Smooth muscle cell (in vitro differentiated cells): ENCODE results near the gene NEUROD2. TPM values are rescaled to one million over a fixed set of nuclear protein-coding genes. Genes with fewer than 3 reads are reported as not detected.

Experiments
- DNase-seq: peaks from one replicate; lab custom pipeline; 2025; ENCODE audit not compliant: unreplicated experiment; lab: John Stamatoyannopoulos, UW
- H2AFZ ChIP-seq: fragments of 200-600 bp; sonication (generic); 2 replicates; pipeline ENCODE4 v1.6.0; 2016; ENCODE audit warnings: antibody characterized with exemption, low read depth, mild to moderate bottlenecking
- H3F3A ChIP-seq: fragments of 200-600 bp; sonication (generic); 2 replicates; pipeline ENCODE4 v1.6.0; 2017; ENCODE audit warnings: antibody characterized with exemption, low read depth
- H3K27ac ChIP-seq: fragments of 200-600 bp; sonication (generic); 2 replicates; pipeline ENCODE4 v1.5.1; 2016; ENCODE audit warnings: low read depth, mild to moderate bottlenecking
- H3K27me3 ChIP-seq: fragments of 200-600 bp; sonication (generic); 2 replicates; pipeline ENCODE4 v1.6.1; 2016; ENCODE audit warnings: low read depth, mild to moderate bottlenecking
- H3K36me3 ChIP-seq: fragments of 200-600 bp; sonication (generic); 2 replicates; pipeline ENCODE4 v1.5.1; 2016; ENCODE audit warnings: low read depth
- H3K4me1 ChIP-seq: fragments of 200-600 bp; sonication (generic); 2 replicates; pipeline ENCODE4 v1.5.1; 2016; ENCODE audit warnings: low read depth
- H3K4me2 ChIP-seq: fragments of 200-600 bp; sonication (generic); 2 replicates; pipeline ENCODE4 v1.6.0; 2016; ENCODE audit warnings: mild to moderate bottlenecking
- H3K4me3 ChIP-seq: fragments of 200-600 bp; sonication (generic); 2 replicates; pipeline ENCODE4 v1.5.1; 2016; ENCODE audit warnings: mild to moderate bottlenecking
- H3K79me2 ChIP-seq: fragments of 200-600 bp; sonication (generic); 2 replicates; pipeline ENCODE4 v1.6.0; 2016; ENCODE audit warnings: low read depth, mild to moderate bottlenecking
- H3K9ac ChIP-seq: fragments of 200-600 bp; sonication (generic); 2 replicates; pipeline ENCODE4 v1.6.0; 2016; ENCODE audit warnings: low read depth
- H3K9me3 ChIP-seq: fragments of 200-600 bp; sonication (generic); replicated peaks from 2 replicates; pipeline ENCODE4 v1.5.1; 2016; ENCODE audit warnings: low read depth
- H4K20me1 ChIP-seq: fragments of 200-600 bp; sonication (generic); 2 replicates; pipeline ENCODE4 v1.6.0; 2016; ENCODE audit warnings: low read depth
- CTCF ChIP-seq: fragments of 200-600 bp; sonication (generic); IDR thresholded peaks from 2 replicates; pipeline ENCODE4 v1.5.1; 2017; ENCODE audit warnings: borderline replicate concordance, mild to moderate bottlenecking, antibody characterized with exemption; ENCODE audit not compliant: insufficient read depth, poor library complexity, severe bottlenecking
- WGBS: methylation state at CpG from one replicate; pipeline ENCODE4 v1.1.7; 2016; ENCODE audit warnings: low lambda C conversion rate; 5-methylcytosine and 5-hydroxymethylcytosine counted together
- polyA plus RNA-seq: library from polyadenylated mRNA; unstranded; fragments of >200 nt; fragmentation: Nextera tagmentation; extraction: Ambion mirVana; gene quantifications from 2 replicates; pipeline ENCODE4 v1.2.1, GENCODE V29; 2016
- total RNA-seq: library from RNA; depleted of rRNA; stranded (reverse); fragments of >200 nt; gene quantifications from 2 replicates; pipeline ENCODE4 v1.2.3, GENCODE V29; 2014

Gene NEUROD2
- total and polyA plus RNA-seq, 2 experiments from 2014 or later = 0.19 TPM; not detected in 1

GRCh38 chr17:39631403-39631802 is 23.7 kb upstream of the NEUROD2 start:
- H3K4me3 ChIP-seq = no peak overlapping the region
- TF ChIP-seq CTCF = no peak
- peaks cover 59% of the 10 kb centered on the region for H3K27me3 ChIP-seq
- no peaks in the 10 kb centered on the region for H3K9me3 ChIP-seq
- DNase-seq = no peak
- no peaks in the 10 kb centered on the region for H3K36me3 ChIP-seq
- H3F3A ChIP-seq = no peaks in the 10 kb centered on the region
- no peak overlapping the region for H2AFZ ChIP-seq
- no peak overlapping the region for H3K4me2 ChIP-seq
- H3K79me2 ChIP-seq = no peaks in the 10 kb centered on the region
- no peak overlapping the region for H3K9ac ChIP-seq
- 4% methylated on average over 6 of the region's 6 CpGs for WGBS
- H3K27ac ChIP-seq = no peak overlapping the region
- H3K4me1 ChIP-seq = peaks cover 16% of the 10 kb centered on the region
- H4K20me1 ChIP-seq = no peaks in the 10 kb centered on the region

DNA sequence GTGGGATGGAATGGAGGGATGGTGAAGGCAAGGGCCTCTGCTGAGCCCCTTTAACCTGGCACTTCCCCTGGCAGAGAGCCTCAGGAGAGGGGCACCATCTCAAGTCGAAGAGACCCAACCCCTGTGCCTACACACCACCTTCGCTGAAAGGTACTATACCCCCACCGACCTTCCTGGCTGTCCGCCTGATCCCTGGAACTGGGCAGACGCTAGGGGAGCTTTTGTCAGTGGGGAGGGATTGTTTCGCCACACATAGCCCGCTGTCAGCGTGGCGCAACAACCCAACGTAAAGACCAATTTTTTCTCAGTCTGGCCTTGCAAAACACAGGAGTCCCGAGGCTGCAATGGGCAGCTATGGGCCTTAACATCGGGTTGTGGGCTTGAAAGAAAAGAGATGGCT is 22.2 kb upstream of the NEUROD2 start:
- no peak for DNase-seq
- Histone ChIP-seq H3K4me3 (no peak overlapping the region), H2AFZ (no peak overlapping the region), H3K27me3 (peaks cover 74% of the 10 kb centered on the region), H3K9me3 (no peaks in the 10 kb centered on the region), H3F3A (no peaks in the 10 kb centered on the region), H4K20me1 (no peaks in the 10 kb centered on the region), H3K27ac (no peak overlapping the region), H3K4me1 (peaks cover 14% of the 10 kb centered on the region), H3K79me2 (no peaks in the 10 kb centered on the region), H3K9ac (no peak overlapping the region), H3K36me3 (no peaks in the 10 kb centered on the region), H3K4me2 (no peak overlapping the region)
- no peak for TF ChIP-seq CTCF
- WGBS = 84% methylated on average over 12 of the region's 12 CpGs

DNA sequence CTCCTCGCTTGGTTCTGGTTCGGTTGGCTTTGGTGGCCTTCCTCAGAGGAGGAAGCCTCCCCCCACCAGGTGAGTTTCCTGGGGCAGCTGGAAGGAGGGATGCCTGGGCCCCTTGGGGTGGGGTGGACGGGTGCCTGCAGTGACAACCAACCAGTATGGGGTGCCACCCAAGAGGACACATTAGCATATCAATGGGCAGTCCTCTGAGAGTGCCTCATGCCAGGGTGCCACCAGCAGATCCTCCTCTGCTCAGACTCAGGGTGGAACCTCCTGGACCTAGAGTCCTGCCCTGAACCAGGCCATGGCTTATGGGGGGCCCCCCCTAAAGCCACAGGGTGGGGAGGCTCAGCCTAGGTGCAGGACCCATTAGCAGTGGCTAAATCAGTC is 21.8 kb upstream of the NEUROD2 start:
- WGBS = 53% methylated on average over 3 of the region's 3 CpGs

More for the DNA sequence above, 21.8 kb upstream of the NEUROD2 start:
- Histone ChIP-seq H3F3A (no peaks in the 10 kb centered on the region), H3K4me1 (peaks cover 14% of the 10 kb centered on the region), H3K27ac (no peak overlapping the region), H3K9me3 (no peaks in the 10 kb centered on the region), H3K4me3 (no peak overlapping the region), H3K79me2 (no peaks in the 10 kb centered on the region), H2AFZ (no peak overlapping the region), H3K9ac (no peak overlapping the region), H3K36me3 (no peaks in the 10 kb centered on the region), H4K20me1 (no peaks in the 10 kb centered on the region), H3K4me2 (no peak overlapping the region), H3K27me3 (peaks cover 78% of the 10 kb centered on the region)
- no peak for DNase-seq
- TF ChIP-seq CTCF = no peak
